SW 1271 (cell line): ENCODE results near the gene COL5A3.

Experiments used
- DNase-seq, 2 experiments: peaks; one replicate each; lab custom pipeline; 2025; lab: John Stamatoyannopoulos, UW

The COL5A3 gene

DNA sequence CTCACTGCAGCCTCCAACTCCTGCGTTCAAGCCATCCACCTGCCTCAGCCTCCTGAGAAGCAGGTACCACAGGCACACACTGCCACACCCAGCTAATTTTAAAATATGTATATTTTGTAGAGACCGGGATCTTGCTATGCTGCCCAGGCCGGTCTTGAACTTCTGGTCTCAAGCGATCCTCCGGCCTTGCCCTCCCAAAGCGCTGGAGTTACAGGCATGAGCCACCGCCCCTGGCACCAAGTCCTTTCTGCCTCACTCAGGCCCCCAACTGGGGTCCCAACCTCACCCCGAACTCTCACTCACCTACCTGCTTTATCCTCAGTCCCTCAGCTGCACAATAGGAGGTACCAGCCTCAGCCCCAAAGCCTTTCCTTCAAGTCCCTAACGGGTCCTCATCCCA is 635 bp upstream of the COL5A3 start:
- no peak for DNase-seq

DNA sequence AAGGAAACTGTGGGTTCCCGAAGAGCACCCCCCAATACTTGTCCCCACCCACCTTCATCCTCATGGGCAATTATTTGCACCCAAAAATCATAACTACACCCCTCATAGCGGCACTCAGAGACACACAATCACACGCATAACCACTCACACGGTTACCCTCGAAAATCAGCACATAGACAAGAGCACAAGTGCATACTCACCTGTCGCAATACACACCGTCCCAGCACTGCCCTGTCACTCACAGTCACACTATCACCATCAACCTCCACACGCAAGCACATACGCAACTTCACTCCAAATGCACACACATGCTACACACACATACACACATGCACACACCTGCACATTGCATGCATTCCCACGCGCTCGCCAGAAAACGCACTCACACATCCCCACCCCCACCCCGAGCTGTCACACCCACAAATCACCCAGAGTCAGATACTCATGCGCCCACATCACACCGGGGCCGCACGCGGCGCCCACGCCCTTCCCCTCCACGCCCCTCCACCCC is 535 bp downstream of the COL5A3 start:
- no peak for DNase-seq

GRCh38 chr19:10008184-10008765 is 2.0 kb downstream of the COL5A3 start:
- no peak for DNase-seq

DNA sequence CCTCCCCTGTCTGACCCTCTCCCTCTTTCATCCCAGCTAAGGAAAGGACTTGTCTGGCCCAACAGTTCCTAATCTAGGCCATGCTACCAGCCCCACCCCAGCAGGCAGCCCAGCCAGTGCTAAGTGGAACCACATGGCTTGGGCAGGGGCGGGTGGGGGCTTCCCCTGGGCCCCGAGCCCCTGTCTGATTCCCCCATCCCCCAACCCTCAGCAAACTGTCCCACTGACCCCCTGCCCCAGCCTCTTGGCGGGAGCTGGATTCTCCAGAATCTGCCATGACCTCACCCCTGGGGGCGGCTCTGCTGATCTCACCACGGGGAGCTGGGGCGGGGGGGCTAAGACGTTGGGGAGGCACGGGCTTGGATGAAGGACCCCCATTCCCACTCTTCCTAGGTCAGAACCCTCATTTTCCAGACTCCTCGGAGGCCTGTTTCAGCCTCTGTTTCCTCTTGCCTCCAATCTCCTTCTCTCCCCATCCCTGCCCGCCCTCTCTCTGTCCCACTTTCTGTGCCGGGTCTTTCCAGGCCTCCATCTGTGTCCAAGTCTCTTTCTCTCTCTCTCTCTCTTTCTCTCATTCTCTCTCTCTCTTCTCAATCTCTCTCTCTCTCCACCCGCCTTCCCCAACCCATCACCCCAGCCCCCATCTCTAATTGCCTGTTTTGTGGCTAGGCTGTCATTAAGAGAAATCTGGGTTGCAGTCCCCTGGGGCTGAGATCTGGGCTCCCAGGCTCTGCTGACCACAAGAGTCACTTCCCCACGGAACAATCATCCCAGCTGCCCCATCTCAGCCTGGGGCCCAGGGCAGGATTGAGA is 2.7 kb downstream of the COL5A3 start:
- no peak for DNase-seq

GRCh38 chr19:10006752-10007323 is 3.5 kb downstream of the COL5A3 start:
- DNase-seq, result no peak

DNA sequence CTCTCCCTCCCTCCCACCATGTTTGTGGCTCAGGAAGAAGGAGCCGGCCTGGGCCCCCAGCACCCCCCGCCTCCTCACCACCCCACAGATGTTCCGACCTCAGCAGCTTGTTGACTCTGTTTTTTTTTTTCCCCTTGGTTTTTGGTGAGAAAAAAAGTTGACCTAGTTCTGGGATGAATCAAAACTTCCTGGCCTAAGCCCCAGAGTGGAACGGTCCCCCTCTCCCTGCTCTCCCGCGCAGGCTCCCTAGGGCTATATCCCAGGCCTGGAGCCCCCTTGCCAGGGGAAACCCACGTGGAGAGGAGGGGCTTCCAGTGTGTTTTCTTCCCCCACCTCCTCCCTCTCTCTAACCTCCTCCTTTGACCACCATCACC is 4.0 kb downstream of the COL5A3 start:
- DNase-seq, result no peak

- DNase-seq, result no peak
Observed at GRCh38 chr19:10005632-10006334, 4.5 kb downstream of the COL5A3 start.

DNA sequence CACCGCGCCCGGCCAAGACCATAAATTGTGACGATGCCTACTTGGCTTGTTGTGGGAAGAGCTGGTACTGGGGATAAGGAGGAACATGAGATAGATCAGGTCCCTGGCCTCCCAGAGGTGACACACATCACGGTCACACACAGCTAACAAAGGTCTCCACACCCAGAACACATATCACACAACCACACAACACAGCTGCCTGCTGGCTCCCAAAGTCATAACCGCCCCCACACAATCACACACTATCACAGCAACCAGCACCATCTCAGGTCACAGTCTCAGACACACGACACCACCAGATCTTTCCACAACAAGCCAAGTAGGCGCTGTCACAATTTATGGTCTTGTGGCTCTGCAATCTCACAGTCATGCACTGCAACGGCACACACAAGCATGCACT is 5.7 kb downstream of the COL5A3 start:
- DNase-seq, result no peak

- no peak for DNase-seq
Observed at GRCh38 chr19:10003271-10003670, 7.0 kb downstream of the COL5A3 start.

DNA sequence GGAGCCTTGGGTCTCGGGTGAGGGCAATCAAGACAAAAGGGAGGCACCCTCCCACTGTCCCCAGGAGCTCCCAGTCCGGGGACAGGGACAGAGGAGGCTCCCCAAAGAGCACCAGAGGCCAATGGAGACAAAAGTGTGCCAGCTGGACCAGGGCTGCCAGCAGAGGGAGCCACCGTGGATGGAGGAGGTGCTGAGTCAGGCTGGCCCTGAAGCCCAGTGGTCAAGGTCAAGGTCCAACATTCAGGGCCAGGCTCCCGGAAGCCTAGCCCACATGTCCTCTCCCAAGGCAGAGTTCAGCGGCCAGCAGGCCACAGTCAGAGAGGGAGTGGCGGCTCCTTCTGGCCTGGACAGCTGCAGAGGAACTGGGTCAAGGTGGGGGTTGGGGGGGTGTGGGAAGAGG is 8.4 kb downstream of the COL5A3 start:
- no peak for DNase-seq

DNA sequence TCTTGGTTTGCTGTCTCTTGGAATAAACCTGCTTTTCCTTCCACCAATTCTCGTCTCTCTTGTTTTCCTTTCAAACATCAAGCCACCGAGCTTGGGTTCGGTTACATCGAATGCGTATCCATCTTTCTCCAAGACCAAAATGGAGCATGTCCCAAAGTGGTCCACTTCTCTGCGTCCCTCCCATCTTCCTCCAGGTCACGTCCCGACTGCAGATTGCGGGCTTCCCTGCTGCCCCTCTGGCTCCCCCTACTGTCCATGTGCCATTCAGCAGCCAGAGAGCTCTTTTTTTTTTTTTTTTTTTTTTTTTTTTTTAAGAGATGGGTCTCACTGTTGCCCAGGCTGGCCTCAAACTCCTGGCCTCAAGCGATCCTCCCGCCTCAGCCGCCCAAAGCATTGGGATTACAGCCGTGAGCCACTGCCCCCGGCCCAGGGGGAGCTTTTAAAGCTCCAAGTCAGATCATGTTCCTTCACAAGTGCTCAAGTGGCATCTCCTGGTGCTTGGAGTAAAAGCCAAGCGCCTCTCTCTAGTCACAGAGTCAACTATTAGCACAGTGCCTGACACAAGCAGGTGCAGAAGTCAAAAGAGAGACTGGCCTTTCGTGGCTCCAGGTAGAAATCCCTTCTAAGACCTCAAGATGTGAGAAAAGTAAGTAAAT is 10.0 kb downstream of the COL5A3 start:
- peak; percentile 22 to 54 for DNase-seq

- DNase-seq, result no peak
Observed at GRCh38 chr19:9996541-9996940, 13.8 kb downstream of the COL5A3 start.

- DNase-seq, result no peak
Observed at GRCh38 chr19:9995999-9996398, 14.3 kb downstream of the COL5A3 start.

DNA sequence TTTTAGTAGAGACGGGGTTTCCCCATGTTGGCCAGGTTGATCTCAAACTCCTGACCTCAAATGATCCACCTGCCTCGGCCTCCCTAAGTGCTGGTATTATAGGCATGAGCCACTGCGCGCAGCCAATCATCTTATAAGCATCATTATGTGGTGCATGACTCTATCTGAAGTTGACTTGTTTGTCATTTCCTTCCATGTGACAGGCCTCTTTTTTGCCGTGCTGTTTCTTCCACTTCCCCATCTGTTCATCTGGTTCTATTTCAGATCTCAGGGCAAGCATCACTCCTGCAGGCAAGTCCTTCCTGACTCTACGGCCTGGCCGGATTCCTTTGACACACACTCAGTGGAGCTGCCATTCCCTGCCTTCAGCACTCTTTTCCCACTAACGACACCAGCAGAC is 15.2 kb downstream of the COL5A3 start:
- DNase-seq, result no peak

- no peak for DNase-seq
Observed at GRCh38 chr19:9991425-9992191, 18.7 kb downstream of the COL5A3 start.

- DNase-seq, result no peak
Observed at GRCh38 chr19:9989504-9989903, 20.8 kb downstream of the COL5A3 start.

GRCh38 chr19:9986787-9987281 is 23.5 kb downstream of the COL5A3 start:
- DNase-seq, result no peak

DNA sequence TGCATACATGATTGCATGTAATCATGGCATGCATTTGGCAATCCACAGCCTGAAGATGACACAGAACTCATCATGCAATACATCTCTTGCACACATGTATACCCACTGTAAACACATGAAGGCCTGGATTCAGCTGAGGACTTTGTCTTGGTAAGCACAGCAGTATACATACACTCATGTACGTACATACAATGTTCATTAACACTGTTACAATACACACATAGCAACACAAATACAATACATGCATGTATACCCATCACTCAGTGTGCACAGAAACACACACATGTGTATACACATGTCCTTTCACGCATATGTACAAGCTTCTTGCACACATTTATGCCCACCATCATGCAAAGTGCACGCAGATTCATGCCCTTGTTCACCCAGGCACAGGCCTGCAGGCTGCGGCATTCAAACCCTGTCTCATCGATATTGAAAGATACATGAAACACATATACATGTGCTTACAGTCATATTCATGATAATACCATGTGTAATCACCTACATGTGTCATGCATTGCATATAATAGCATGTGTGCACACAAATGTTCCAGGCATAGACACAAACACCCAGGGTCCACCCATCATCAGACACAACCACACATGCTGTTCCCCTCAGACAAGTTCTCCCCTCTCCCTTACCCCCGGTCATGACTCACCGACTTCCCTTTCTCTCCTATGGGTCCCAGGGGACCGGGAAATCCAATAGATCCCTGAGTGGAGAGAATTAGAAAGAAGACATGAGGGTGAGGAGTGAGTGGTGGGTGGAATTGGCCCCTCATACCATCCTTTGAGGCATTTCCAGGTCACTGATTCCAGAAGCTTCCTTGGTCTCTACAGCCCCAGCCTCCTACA is 28.7 kb downstream of the COL5A3 start:
- no peak for DNase-seq

DNA sequence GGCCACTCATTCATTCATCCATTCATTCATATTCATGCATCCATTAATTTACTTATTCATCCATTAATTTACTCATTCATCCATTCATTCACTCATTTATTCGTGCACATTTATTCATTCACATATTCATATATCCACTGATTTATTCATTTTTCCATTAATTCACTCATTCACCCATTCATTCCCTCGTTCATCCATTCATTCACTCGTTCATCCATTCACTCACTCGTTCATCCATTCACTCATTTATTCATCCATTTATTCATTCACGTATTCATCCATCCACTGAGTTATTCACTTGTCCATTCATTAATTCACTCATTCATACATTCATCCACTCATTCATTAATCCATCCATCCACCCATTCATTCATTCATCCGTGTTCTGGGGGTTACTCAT is 38.2 kb downstream of the COL5A3 start:
- DNase-seq, result no peak
